PC-9 (cell line): ENCODE data around the gene MAML3.

Source experiments
- EZH2 ChIP-seq: fragments of 200-600 bp; sonication (generic); IDR thresholded peaks from 2 replicates; pipeline ENCODE4 v1.8.0; 2017; ENCODE audit warnings: antibody characterized with exemption, low read depth
- TF ChIP-seq, protein P1 (sequence below): fragments of 200-600 bp; sonication (generic); conservative IDR thresholded peaks from 2 replicates; pipeline ENCODE4 v1.6.1; 2017; ENCODE audit warnings: mixed run types, antibody characterized with exemption, mild to moderate bottlenecking, moderate library complexity

- TF ChIP-seq, protein P1, sequence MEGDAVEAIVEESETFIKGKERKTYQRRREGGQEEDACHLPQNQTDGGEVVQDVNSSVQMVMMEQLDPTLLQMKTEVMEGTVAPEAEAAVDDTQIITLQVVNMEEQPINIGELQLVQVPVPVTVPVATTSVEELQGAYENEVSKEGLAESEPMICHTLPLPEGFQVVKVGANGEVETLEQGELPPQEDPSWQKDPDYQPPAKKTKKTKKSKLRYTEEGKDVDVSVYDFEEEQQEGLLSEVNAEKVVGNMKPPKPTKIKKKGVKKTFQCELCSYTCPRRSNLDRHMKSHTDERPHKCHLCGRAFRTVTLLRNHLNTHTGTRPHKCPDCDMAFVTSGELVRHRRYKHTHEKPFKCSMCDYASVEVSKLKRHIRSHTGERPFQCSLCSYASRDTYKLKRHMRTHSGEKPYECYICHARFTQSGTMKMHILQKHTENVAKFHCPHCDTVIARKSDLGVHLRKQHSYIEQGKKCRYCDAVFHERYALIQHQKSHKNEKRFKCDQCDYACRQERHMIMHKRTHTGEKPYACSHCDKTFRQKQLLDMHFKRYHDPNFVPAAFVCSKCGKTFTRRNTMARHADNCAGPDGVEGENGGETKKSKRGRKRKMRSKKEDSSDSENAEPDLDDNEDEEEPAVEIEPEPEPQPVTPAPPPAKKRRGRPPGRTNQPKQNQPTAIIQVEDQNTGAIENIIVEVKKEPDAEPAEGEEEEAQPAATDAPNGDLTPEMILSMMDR, result no peak
- TF ChIP-seq EZH2, result no peak
Observed at GRCh38 chr4:140005699-140006098, 148.3 kb downstream of the MAML3 start.
